H1 (cell line): Measurements from ENCODE around the gene DLST. TPM values are rescaled to one million over a fixed set of nuclear protein-coding genes. Genes with fewer than 3 reads are reported as not detected.

Source experiments
- CTCF ChIA-PET: fragments of 300-600 bp; sonication (Branson Sonifier 250); formaldehyde crosslinking; loops from one replicate; lab custom pipeline; 2021; ENCODE audit not compliant: partially characterized antibody; lab: Charles Lee
- POLR2A ChIA-PET: fragments of 300-600 bp; sonication (Branson Sonifier 250); formaldehyde crosslinking; loops from one replicate; lab custom pipeline; 2021; ENCODE audit warnings: inconsistent platforms; ENCODE audit not compliant: partially characterized antibody; lab: Charles Lee
- DNase-seq, 2 experiments: peaks; one replicate each; pipeline versions ENCODE4 v3.0.0 to v3.0.0-alpha.2; 2010 to 2022; ENCODE audit warnings: low spot score in 2 of 2, low read depth in 1 of 2, mixed read lengths in 1 of 2
- FAIRE-seq: peaks from 2 replicates; lab custom pipeline; 2011; peaks lifted over from hg19 to GRCh38; lab: Jason Lieb, UNC
- H2AFZ ChIP-seq: 2 replicates; pipeline ENCODE4 v1.8.1; 2012; ENCODE audit warnings: low read length, inconsistent platforms
- H2AK5ac ChIP-seq: 2 replicates; pipeline ENCODE4 v1.6.1; 2013; ENCODE audit warnings: low read depth, low read length
- H2BK120ac ChIP-seq: replicated peaks from 2 replicates; pipeline ENCODE3; 2013; ENCODE audit warnings: low read depth, low read length, inconsistent platforms
- H2BK12ac ChIP-seq: 2 replicates; pipeline ENCODE4 v1.6.1; 2013; ENCODE audit warnings: low read depth, low read length
- H2BK15ac ChIP-seq: 2 replicates; pipeline ENCODE4 v1.6.1; 2013; ENCODE audit warnings: low read length
- H2BK20ac ChIP-seq: 2 replicates; pipeline ENCODE4 v1.6.1; 2013; ENCODE audit warnings: low read length
- H2BK5ac ChIP-seq: 2 replicates; pipeline ENCODE4 v1.6.1; 2013; ENCODE audit warnings: low read depth, low read length
- H3K14ac ChIP-seq: 2 replicates; pipeline ENCODE4 v1.6.1; 2013; ENCODE audit warnings: inconsistent platforms; ENCODE audit not compliant: insufficient read length
- H3K18ac ChIP-seq: 2 replicates; pipeline ENCODE4 v1.6.1; 2013; ENCODE audit warnings: low read length; ENCODE audit errors: extremely low read depth
- H3K23ac ChIP-seq: 2 replicates; pipeline ENCODE4 v1.6.1; 2013; ENCODE audit warnings: inconsistent platforms; ENCODE audit not compliant: insufficient read length
- H3K23me2 ChIP-seq: 2 replicates; pipeline ENCODE4 v1.6.1; 2013; ENCODE audit warnings: low read depth, low read length
- H3K27ac ChIP-seq: 2 replicates; pipeline ENCODE4 v1.6.1; 2011; ENCODE audit warnings: low read depth, low read length, inconsistent platforms
- H3K27me3 ChIP-seq, 4 experiments: replicated peaks in 1 of 4; 1 replicate in 1 of 4; 2 replicates in 3 of 4; pipeline versions ENCODE4 v1.6.1 to v1.8.1; 2011 to 2013; ENCODE audit warnings: low read length in 3 of 4, mild to moderate bottlenecking in 3 of 4, inconsistent platforms in 2 of 4, mixed read lengths in 2 of 4, moderate library complexity in 1 of 4; ENCODE audit not compliant: control insufficient read depth in 3 of 4, insufficient read depth in 3 of 4; ENCODE audit errors: extremely low read depth in 1 of 4
- H3K36me3 ChIP-seq, 4 experiments: 2 replicates each; pipeline versions ENCODE4 v1.6.1 to v1.8.1; 2011 to 2013; ENCODE audit warnings: mild to moderate bottlenecking in 4 of 4, low read length in 3 of 4, moderate library complexity in 2 of 4, control low read depth in 1 of 4, inconsistent platforms in 1 of 4; ENCODE audit not compliant: insufficient read depth in 4 of 4, control insufficient read depth in 2 of 4
- H3K4ac ChIP-seq: replicated peaks from 2 replicates; pipeline ENCODE3; 2013; ENCODE audit warnings: low read length, low read depth, mixed read lengths, inconsistent platforms; ENCODE audit not compliant: insufficient read length
- H3K4me1 ChIP-seq, 4 experiments: replicated peaks in 1 of 4; 1 replicate in 1 of 4; 2 replicates in 3 of 4; pipeline versions ENCODE4 v1.6.1 to v1.8.1; 2011 to 2013; ENCODE audit warnings: low read length in 3 of 4, inconsistent platforms in 2 of 4, mixed read lengths in 1 of 4; ENCODE audit not compliant: insufficient read depth in 4 of 4, control insufficient read depth in 3 of 4
- H3K4me2 ChIP-seq, 2 experiments: 2 replicates each; pipeline versions ENCODE4 v1.6.1 to v1.8.1; 2011 to 2013; ENCODE audit warnings: low read depth in 2 of 2, low read length in 2 of 2, control low read depth in 1 of 2, inconsistent platforms in 1 of 2, mild to moderate bottlenecking in 1 of 2; ENCODE audit not compliant: insufficient read depth in 1 of 2
- H3K4me3 ChIP-seq, 4 experiments: fragments of 200-600, 300-600 bp in 1 of 4; sonication (generic), shearing (Covaris generic), sonication (Bioruptor Twin) in 1 of 4; 2 replicates each; pipeline versions ENCODE4 v1.5.1 to v1.8.1; 2011 to 2016; ENCODE audit warnings: low read length in 4 of 4, low read depth in 3 of 4, control low read depth in 2 of 4, inconsistent platforms in 2 of 4, mild to moderate bottlenecking in 2 of 4, mixed read lengths in 1 of 4, moderate library complexity in 1 of 4; ENCODE audit not compliant: insufficient read depth in 2 of 4; ENCODE audit errors: extremely low read depth in 1 of 4
- H3K56ac ChIP-seq: replicated peaks from 2 replicates; pipeline ENCODE3; 2013; ENCODE audit warnings: low read depth, mild to moderate bottlenecking, mixed read lengths, low read length, inconsistent platforms; ENCODE audit not compliant: insufficient read length
- H3K79me1 ChIP-seq: 2 replicates; pipeline ENCODE4 v1.6.1; 2013; ENCODE audit warnings: low read depth, low read length, control low read depth
- H3K79me2 ChIP-seq, 2 experiments: 2 replicates each; pipeline versions ENCODE4 v1.6.1 to v1.8.1; 2012 to 2013; ENCODE audit warnings: low read length in 2 of 2, mild to moderate bottlenecking in 2 of 2, inconsistent platforms in 1 of 2; ENCODE audit not compliant: insufficient read depth in 2 of 2, control insufficient read depth in 1 of 2
- H3K9ac ChIP-seq, 4 experiments: replicated peaks in 1 of 4; 1 replicate in 1 of 4; 2 replicates in 3 of 4; pipeline versions ENCODE4 v1.6.1 to v1.8.1; 2011 to 2013; ENCODE audit warnings: low read depth in 3 of 4, low read length in 3 of 4, control low read depth in 2 of 4, mild to moderate bottlenecking in 2 of 4, moderate library complexity in 2 of 4, inconsistent platforms in 1 of 4; ENCODE audit errors: extremely low read depth in 1 of 4
- H3K9me3 ChIP-seq, 2 experiments: 2 replicates each; pipeline versions ENCODE4 v1.6.1 to v1.8.1; 2012 to 2013; ENCODE audit warnings: mild to moderate bottlenecking in 2 of 2, moderate library complexity in 2 of 2, control low read depth in 1 of 2, inconsistent platforms in 1 of 2, low read depth in 1 of 2, low read length in 1 of 2, mixed read lengths in 1 of 2; ENCODE audit not compliant: insufficient read depth in 2 of 2
- H4K20me1 ChIP-seq, 2 experiments: replicated peaks in 1 of 2; 2 replicates each; pipeline versions ENCODE3 to v1.8.1; 2011 to 2013; ENCODE audit warnings: inconsistent platforms in 2 of 2, low read length in 2 of 2, mild to moderate bottlenecking in 1 of 2; ENCODE audit not compliant: insufficient read depth in 2 of 2, control insufficient read depth in 1 of 2
- H4K5ac ChIP-seq: 2 replicates; pipeline ENCODE4 v1.6.1; 2013; ENCODE audit warnings: low read length, low read depth, mixed read lengths, inconsistent platforms; ENCODE audit not compliant: insufficient read length
- H4K8ac ChIP-seq: 2 replicates; pipeline ENCODE4 v1.8.0; 2013; ENCODE audit warnings: mild to moderate bottlenecking, moderate library complexity, low read length, inconsistent platforms; ENCODE audit not compliant: insufficient read depth; ENCODE audit errors: extremely low read depth
- H4K91ac ChIP-seq: replicated peaks from 2 replicates; pipeline ENCODE3; 2013; ENCODE audit warnings: low read length, mixed read lengths, inconsistent platforms; ENCODE audit not compliant: insufficient read length
- BRCA1 ChIP-seq: IDR thresholded peaks from 2 replicates; pipeline ENCODE4 v1.6.1; 2012; ENCODE audit warnings: low read depth, low read length, improper control_type of control experiment
- CBX5 ChIP-seq: fragments of 300-800, 300-1000 bp; sonication (generic); IDR thresholded peaks from 2 replicates; pipeline ENCODE4 v1.7.1; 2016; ENCODE audit warnings: antibody characterized with exemption, low read length, low read depth
- CEBPB ChIP-seq: IDR thresholded peaks from 2 replicates; pipeline ENCODE4 v1.6.1; 2012; ENCODE audit warnings: low read depth, low read length
- CHD2 ChIP-seq: IDR thresholded peaks from 2 replicates; pipeline ENCODE4 v1.6.1; 2012; ENCODE audit warnings: low read length, improper control_type of control experiment
- CTBP2 ChIP-seq: IDR thresholded peaks from 2 replicates; pipeline ENCODE4 v1.7.0; 2011; ENCODE audit warnings: borderline replicate concordance, mild to moderate bottlenecking, moderate library complexity, mixed read lengths, low read length; ENCODE audit not compliant: insufficient read depth, insufficient read length
- EGR1 ChIP-seq: IDR thresholded peaks from 2 replicates; pipeline ENCODE4 v1.6.1; 2011; ENCODE audit warnings: low read depth, low read length, borderline replicate concordance
- JUND ChIP-seq: IDR thresholded peaks from 2 replicates; pipeline ENCODE4 v1.6.1; 2011; ENCODE audit warnings: mild to moderate bottlenecking, improper control_type of control experiment, low read length
- KDM1A ChIP-seq: fragments of 200-600, 300-600 bp; sonication (generic); IDR thresholded peaks from 2 replicates; pipeline ENCODE4 v1.7.1; 2016; ENCODE audit warnings: mild to moderate bottlenecking, low read length, borderline replicate concordance
- KDM5A ChIP-seq: fragments of 200-600 bp; IDR thresholded peaks from 2 replicates; pipeline ENCODE4 v1.7.1; 2012; ENCODE audit warnings: mild to moderate bottlenecking, low read length, inconsistent platforms, mixed read lengths
- RAD21 ChIP-seq, 2 experiments: IDR thresholded peaks in 1 of 2; conservative IDR thresholded peaks in 1 of 2; 2 replicates each; pipeline ENCODE4 v1.6.1; 2011; ENCODE audit warnings: low read depth in 2 of 2, low read length in 2 of 2, improper control_type of control experiment in 1 of 2, inconsistent platforms in 1 of 2, mild to moderate bottlenecking in 1 of 2, moderate library complexity in 1 of 2
- TBP ChIP-seq: IDR thresholded peaks from 2 replicates; pipeline ENCODE4 v1.6.1; 2011; ENCODE audit warnings: low read depth, low read length, improper control_type of control experiment
- WGBS, 2 experiments: shearing (Covaris generic) in 1 of 2; methylation state at CpG; one replicate each; pipeline versions ENCODE4 v1.1.6 to v1.1.7; 2013 to 2015; ENCODE audit warnings: low lambda C conversion rate in 2 of 2, mixed read lengths in 2 of 2, inconsistent platforms in 1 of 2, low coverage in 1 of 2, missing lambda C conversion rate in 1 of 2; ENCODE audit not compliant: insufficient replicate concordance in 2 of 2, insufficient coverage in 1 of 2, insufficient read length in 1 of 2; ENCODE audit errors: extremely low coverage in 1 of 2, missing lambda C conversion rate in 1 of 2; 5-methylcytosine and 5-hydroxymethylcytosine counted together
- polyA plus RNA-seq, 7 experiments: library from polyadenylated mRNA; depleted of rRNA in 3 of 7; stranded (reverse) in 5 of 7; unstranded in 2 of 7; fragments of >200 nt in 5 of 7; fragments of 200-250 nt in 2 of 7; gene quantifications; 1 replicate in 5 of 7; 2 replicates in 1 of 7; 4 replicates in 1 of 7; pipeline versions ENCODE4 v1.2.1 to v1.2.3, GENCODE V29; 2011 to 2013; ENCODE audit warnings: missing spikeins in 2 of 7, mixed read lengths in 2 of 7
- total RNA-seq: library from RNA; stranded (reverse); fragmentation: NEBNext Ultra II Directional; extraction: Animal tissue kit (Norgen Biotek cat#: 25700); gene quantifications from 2 replicates; pipeline ENCODE4 v1.2.1, GENCODE V29; 2021

Gene DLST
- total and polyA plus RNA-seq, 2 of the 8 experiments (the other 6 are each of a cell fraction or from before 2014, with no cell fraction given) = 96.5 to 117 TPM

DNA sequence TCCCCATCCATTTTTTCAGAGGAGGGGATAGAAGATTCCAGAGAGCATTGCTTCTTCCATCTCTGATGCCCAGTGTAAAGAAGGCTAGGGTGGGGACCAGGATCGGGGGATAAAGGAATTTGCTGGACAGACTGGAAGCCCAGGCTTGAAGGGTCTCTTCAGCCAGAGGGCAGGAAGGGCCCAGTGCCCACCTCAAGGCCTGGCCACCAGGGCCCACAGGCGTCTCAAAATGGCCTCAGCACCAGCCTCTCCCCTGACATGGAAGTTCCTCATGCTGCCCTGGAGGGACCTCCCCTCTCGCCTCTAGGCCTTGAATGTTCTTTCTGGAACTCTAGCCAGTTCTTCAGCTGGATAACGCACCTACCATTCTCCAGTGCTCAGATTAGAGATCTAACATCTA lies 38.6 kb downstream of the DLST start:
- H3K79me2 ChIP-seq = no peaks in the 10 kb centered on the region
- H3K18ac ChIP-seq = no peak overlapping the region
- no peak overlapping the region; the same call in 1 of the 2 replicates for H4K8ac ChIP-seq
- H3K4me1 ChIP-seq = no peaks in the 10 kb centered on the region; a peak in 1 of 7 replicates
- TF ChIP-seq BRCA1 (no peak), CTBP2 (no peak), KDM5A (no peak), CBX5 (no peak), RAD21 (IDR thresholded peaks at IDR 0.05 in 1 of 2, conservative IDR thresholded peaks at IDR 0.05 in 1 of 2; ENCODE audit: low read depth in 2 of 2, low read length in 2 of 2) (no peak), CHD2 (no peak), TBP (no peak), JUND (no peak), KDM1A (no peak), CEBPB (no peak), EGR1 (no peak)
- TF ChIP-seq, all 59 proteins: peak for 0
- H3K14ac ChIP-seq = no peak overlapping the region
- 84% methylated on average over 4 of the region's 4 CpGs; no CpG with 5 or more reads in 1 of the 2 experiments for WGBS, 2 experiments
- POLR2A ChIA-PET = interaction anchor here (0.8 to 3.6 kb wide), 3 partner anchors 9 to 14 kb away, joined by 3 to 16 read pairs (median 3); no protein-coding TSS in a partner anchor
- H3K4me3 ChIP-seq = no peak overlapping the region
- H2AK5ac ChIP-seq = no peak overlapping the region
- no peak overlapping the region for H3K56ac ChIP-seq
- no peak overlapping the region for H3K23ac ChIP-seq
- no peak overlapping the region for H2BK5ac ChIP-seq
- no peaks in the 10 kb centered on the region for H3K9me3 ChIP-seq
- H4K20me1 ChIP-seq = no peaks in the 10 kb centered on the region
- H4K91ac ChIP-seq = no peak overlapping the region
- no peak overlapping the region for H2BK20ac ChIP-seq
- FAIRE-seq = no peak
- CTCF ChIA-PET = interaction anchor here (3.3 to 4.3 kb wide), 4 partner anchors 9 to 169 kb away, joined by 15 to 36 read pairs (median 22); no protein-coding TSS in a partner anchor
- no peak overlapping the region for H3K4me2 ChIP-seq
- no peak overlapping the region for H3K4ac ChIP-seq
- 0 out of 7 replicates have a peak, but pooled peaks cover 0 to 2% (median 0%) of the 10 kb centered on the region in 4 experiments for H3K27me3 ChIP-seq
- peaks cover 0 to 3% (median 0%) of the 10 kb centered on the region in 4 experiments; a peak in 3 of 8 replicates for H3K36me3 ChIP-seq
- H3K27ac ChIP-seq = no peak overlapping the region
- no peak overlapping the region for H4K5ac ChIP-seq
- peaks cover 2% of the 10 kb centered on the region; the same call in 1 of the 2 replicates for H3K23me2 ChIP-seq
- H2AFZ ChIP-seq = no peak overlapping the region
- no peaks in the 10 kb centered on the region for H3K79me1 ChIP-seq
- H2BK120ac ChIP-seq = no peak overlapping the region
- H2BK12ac ChIP-seq = no peak overlapping the region
- H3K9ac ChIP-seq = no peak overlapping the region
- H2BK15ac ChIP-seq = no peak overlapping the region
- no peak for DNase-seq
